Thymus (tissue), 2 donors: ENCODE measurements around the gene WDR53. TPM values are rescaled to one million over a fixed set of nuclear protein-coding genes. Genes with fewer than 3 reads are reported as not detected.

Experiments used
- polyA plus RNA-seq: library from polyadenylated mRNA; stranded (reverse); fragments of 200-250 nt; gene quantifications from one replicate; pipeline ENCODE4 v1.2.3, GENCODE V29; 2013
- total RNA-seq: library from RNA; stranded (reverse); fragments of 120-200 nt; gene quantifications from one replicate; pipeline ENCODE4 v1.2.4, GENCODE V29; 2013
- donor health status: healthy.

Gene WDR53
- total and polyA plus RNA-seq, 2 donors, result 13.4 to 28.1 TPM

Other genes with a start within 250 kb of the WDR53 start
- 0.05 TPM for gene TM4SF19, start 230.2 kb downstream of the WDR53 start, total RNA-seq
- 0.46 TPM for gene TM4SF19, start 230.2 kb downstream of the WDR53 start, polyA plus RNA-seq
- gene UBXN7, start 136.1 kb downstream of the WDR53 start, total RNA-seq, result 10.9 TPM
- gene UBXN7, start 136.1 kb downstream of the WDR53 start, polyA plus RNA-seq, result 20.7 TPM
- 15.9 TPM for gene RNF168, start 64.8 kb downstream of the WDR53 start, total RNA-seq
- gene RNF168, start 64.8 kb downstream of the WDR53 start, polyA plus RNA-seq, result 8.4 TPM
- gene SMCO1, start 53.2 kb downstream of the WDR53 start, total RNA-seq, result not detected
- gene SMCO1, start 53.2 kb downstream of the WDR53 start, polyA plus RNA-seq, result 0.02 TPM
- gene FBXO45, start 106 bp upstream of the WDR53 start, total RNA-seq, result 9.9 TPM
- gene FBXO45, start 106 bp upstream of the WDR53 start, polyA plus RNA-seq, result 7.0 TPM
- 6.3 TPM for gene NRROS, start 71.1 kb upstream of the WDR53 start, total RNA-seq
- 5.2 TPM for gene NRROS, start 71.1 kb upstream of the WDR53 start, polyA plus RNA-seq
- gene CEP19, start 143.7 kb upstream of the WDR53 start, total RNA-seq, result 8.5 TPM
- 2.5 TPM for gene CEP19, start 143.7 kb upstream of the WDR53 start, polyA plus RNA-seq
- 28.1 TPM for gene PIGX, start 143.8 kb upstream of the WDR53 start, total RNA-seq
- gene PIGX, start 143.8 kb upstream of the WDR53 start, polyA plus RNA-seq, result 13.4 TPM
- 29.1 TPM for gene PAK2, start 171.3 kb upstream of the WDR53 start, total RNA-seq
- gene PAK2, start 171.3 kb upstream of the WDR53 start, polyA plus RNA-seq, result 47.4 TPM